HL-60/S4 treated with phorbol 12-myristate 13-acetate at 8.2 ng/mL for 4 days and 3 days (cell line): ENCODE measurements around the gene AIRE.
"Not testable (repeated sequence)": the region's sequence is repeated elsewhere in the genome, so short reads cannot be mapped to it uniquely, and the experiment has no call there.

Experiments used
- in situ Hi-C: fragments of 300-500 bp; cut with MboI; formaldehyde crosslinking; loops from 2 replicates; pipeline ENCODE4 v1.15.0; 2022; ENCODE audit warnings: low sequenced_read_pairs

Gene AIRE

GRCh38 chr21:44333509-44334328 lies 48.0 kb downstream of the AIRE start:
- in situ Hi-C loops: no loop called here

- in situ Hi-C loops: no loop called here
Measured at GRCh38 chr21:44334329-44335030, 48.8 kb downstream of the AIRE start.

GRCh38 chr21:44335266-44336059 lies 49.8 kb downstream of the AIRE start:
- in situ Hi-C loops: no loop called here

GRCh38 chr21:44337449-44337848 lies 51.8 kb downstream of the AIRE start:
- in situ Hi-C loops: no loop called here

GRCh38 chr21:44337941-44338895 lies 52.5 kb downstream of the AIRE start:
- in situ Hi-C loops: no loop called here

GRCh38 chr21:44338971-44339910 lies 53.6 kb downstream of the AIRE start, which contains the start of gene CFAP410:
TSS of gene CFAP410 (minus strand) at chr21:44339390. CDS start at chr21:44339194, 196 bp downstream.
- in situ Hi-C loops: no loop called here

GRCh38 chr21:44341726-44342458 lies 56.2 kb downstream of the AIRE start:
- in situ Hi-C loops: not testable (repeated sequence)

GRCh38 chr21:44342981-44343380 lies 57.3 kb downstream of the AIRE start:
- in situ Hi-C loops: not testable (repeated sequence)

GRCh38 chr21:44344541-44345183 lies 59.0 kb downstream of the AIRE start:
- in situ Hi-C loops: no loop called here

- in situ Hi-C loops: no loop called here
Measured at GRCh38 chr21:44345495-44345894, 59.8 kb downstream of the AIRE start.

- in situ Hi-C loops: no loop called here
Measured at GRCh38 chr21:44347911-44348451, 62.3 kb downstream of the AIRE start.
